ENCODE data around the gene MYCBP2.

Gene MYCBP2

GRCh38 chr13:77105051-77105450, 221.8 kb downstream of the MYCBP2 start:
- Histone ChIP-seq H3K4me3 (ENCODE audit: low read depth, low read length) (no peak overlapping the region), H3K9me3 (ENCODE audit: severe bottlenecking) (no peaks in the 10 kb centered on the region), H3K36me3 (no peaks in the 10 kb centered on the region), H3K27me3 (ENCODE audit: insufficient read depth, low read depth, severe bottlenecking) (no peaks in the 10 kb centered on the region), H3K27ac (no peak overlapping the region)
- no peak for DNase-seq
- no peak for TF ChIP-seq CTCF (IDR thresholded peaks at IDR 0.05; ENCODE audit: low read depth, low read length)

- Histone ChIP-seq H3K27ac (no peak overlapping the region), H3K9me3 (ENCODE audit: severe bottlenecking) (no peaks in the 10 kb centered on the region), H3K4me3 (ENCODE audit: low read depth, low read length) (no peak overlapping the region), H3K27me3 (ENCODE audit: insufficient read depth, low read depth, severe bottlenecking) (no peaks in the 10 kb centered on the region), H3K36me3 (no peaks in the 10 kb centered on the region)
- TF ChIP-seq CTCF (IDR thresholded peaks at IDR 0.05; ENCODE audit: low read depth, low read length) = no peak
- DNase-seq = no peak
Observed at GRCh38 chr13:77099415-77099814, 227.5 kb downstream of the MYCBP2 start.

- no peaks in the 10 kb centered on the region for H3K36me3 ChIP-seq
- no peak for TF ChIP-seq CTCF (IDR thresholded peaks at IDR 0.05; ENCODE audit: low read depth, low read length)
- H3K4me3 ChIP-seq (ENCODE audit: low read depth, low read length) = no peak overlapping the region
- DNase-seq = no peak
- H3K9me3 ChIP-seq (ENCODE audit: severe bottlenecking) = no peaks in the 10 kb centered on the region
- H3K27ac ChIP-seq = no peak overlapping the region
- H3K27me3 ChIP-seq (ENCODE audit: insufficient read depth, low read depth, severe bottlenecking) = no peaks in the 10 kb centered on the region
Observed at GRCh38 chr13:77095288-77095687, 231.6 kb downstream of the MYCBP2 start.

GRCh38 chr13:77094773-77095172, 232.1 kb downstream of the MYCBP2 start:
- Histone ChIP-seq H3K9me3 (ENCODE audit: severe bottlenecking) (no peaks in the 10 kb centered on the region), H3K36me3 (no peaks in the 10 kb centered on the region), H3K27ac (no peak overlapping the region), H3K27me3 (ENCODE audit: insufficient read depth, low read depth, severe bottlenecking) (no peaks in the 10 kb centered on the region), H3K4me3 (ENCODE audit: low read depth, low read length) (no peak overlapping the region)
- TF ChIP-seq CTCF (IDR thresholded peaks at IDR 0.05; ENCODE audit: low read depth, low read length) = no peak
- DNase-seq = no peak

- Histone ChIP-seq H3K4me3 (ENCODE audit: low read depth, low read length) (no peak overlapping the region), H3K9me3 (ENCODE audit: severe bottlenecking) (no peaks in the 10 kb centered on the region), H3K36me3 (no peaks in the 10 kb centered on the region), H3K27ac (no peak overlapping the region), H3K27me3 (ENCODE audit: insufficient read depth, low read depth, severe bottlenecking) (no peaks in the 10 kb centered on the region)
- no peak for DNase-seq
- no peak for TF ChIP-seq CTCF (IDR thresholded peaks at IDR 0.05; ENCODE audit: low read depth, low read length)
Observed at GRCh38 chr13:77093735-77094134, 233.2 kb downstream of the MYCBP2 start.

GRCh38 chr13:77084755-77085154, 242.1 kb downstream of the MYCBP2 start:
- Histone ChIP-seq H3K27ac (no peak overlapping the region), H3K27me3 (ENCODE audit: insufficient read depth, low read depth, severe bottlenecking) (no peaks in the 10 kb centered on the region), H3K9me3 (ENCODE audit: severe bottlenecking) (no peaks in the 10 kb centered on the region), H3K36me3 (peaks cover 5% of the 10 kb centered on the region; the same call in 1 of the 2 replicates), H3K4me3 (ENCODE audit: low read depth, low read length) (no peak overlapping the region)
- no peak for TF ChIP-seq CTCF (IDR thresholded peaks at IDR 0.05; ENCODE audit: low read depth, low read length)
- DNase-seq = no peak
